ENCODE data around the gene NEK8. TPM values are rescaled to one million over a fixed set of nuclear protein-coding genes. Genes with fewer than 3 reads are reported as not detected.

NEK8 gene
- 2.9 and 10.2 TPM in 2 replicates for total RNA-seq (2014; rRNA removed; shearing (Covaris generic))

DNA sequence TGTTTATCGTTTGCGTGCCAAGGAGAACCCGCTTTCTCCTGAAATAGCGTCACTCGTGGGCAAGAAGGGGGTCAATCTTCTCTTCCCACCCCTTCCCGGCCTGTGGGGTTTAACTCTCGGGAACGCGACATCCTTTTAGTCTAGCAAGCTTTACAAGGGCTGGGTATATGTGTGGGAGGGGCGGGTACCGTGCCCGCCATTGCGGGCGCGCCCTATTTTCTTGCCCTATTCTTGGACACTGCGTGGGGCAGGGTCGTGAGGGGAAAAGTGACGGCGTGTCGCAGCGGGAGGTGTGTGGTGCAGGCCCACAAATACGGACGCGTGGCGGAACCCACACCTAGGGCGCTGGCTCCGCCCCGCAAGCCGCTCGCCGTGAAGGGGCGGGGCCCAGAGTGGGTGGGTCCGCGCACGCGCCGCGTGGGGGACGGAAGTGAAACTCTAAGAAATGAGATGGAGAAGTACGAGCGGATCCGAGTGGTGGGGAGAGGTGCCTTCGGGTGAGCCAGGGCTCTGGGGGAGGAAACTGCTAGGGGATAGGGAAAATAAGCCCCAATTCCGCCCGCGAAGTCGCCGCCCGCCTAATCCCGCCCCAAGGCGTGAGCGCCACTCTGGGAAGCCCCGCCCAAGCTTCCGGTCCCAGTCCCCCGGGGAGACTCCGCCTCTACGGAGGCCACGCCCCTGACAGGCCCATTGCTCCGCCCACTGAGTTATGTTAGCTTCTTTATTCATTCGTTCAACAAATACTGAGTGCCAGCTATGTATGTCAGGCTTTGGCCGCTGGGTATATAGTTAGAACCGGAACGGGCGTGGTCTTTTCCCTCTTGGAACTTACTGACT, at the start of gene NEK8:
Gene NEK8 (plus strand): TSS at position 425 of the 837 bp plus-strand sequence. CDS start 26 bp downstream, at position 451.
- DNase-seq (ENCODE audit: low read depth) = peak; percentile 94

DNA sequence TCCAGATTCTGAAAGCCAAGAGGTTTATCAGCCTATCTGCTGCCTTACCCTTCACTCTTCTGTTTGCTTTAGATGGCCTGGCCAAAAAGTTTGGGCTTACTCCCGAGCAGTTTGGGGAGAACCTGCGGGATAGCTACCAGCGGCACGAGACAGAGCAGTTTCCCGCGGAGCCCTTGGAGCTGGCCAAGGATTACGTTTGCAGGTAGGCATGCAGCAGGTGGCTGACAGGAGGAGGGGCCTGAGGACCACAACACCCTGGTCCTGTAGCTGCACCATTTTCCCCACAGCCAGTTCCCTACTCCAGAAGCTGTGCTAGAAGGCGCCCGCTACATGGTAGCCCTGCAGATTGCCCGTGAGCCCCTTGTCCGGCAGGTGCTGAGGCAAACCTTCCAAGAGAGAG, 45.9 kb upstream of the NEK8 start:
- DNase-seq (ENCODE audit: low read depth) = no peak

DNA sequence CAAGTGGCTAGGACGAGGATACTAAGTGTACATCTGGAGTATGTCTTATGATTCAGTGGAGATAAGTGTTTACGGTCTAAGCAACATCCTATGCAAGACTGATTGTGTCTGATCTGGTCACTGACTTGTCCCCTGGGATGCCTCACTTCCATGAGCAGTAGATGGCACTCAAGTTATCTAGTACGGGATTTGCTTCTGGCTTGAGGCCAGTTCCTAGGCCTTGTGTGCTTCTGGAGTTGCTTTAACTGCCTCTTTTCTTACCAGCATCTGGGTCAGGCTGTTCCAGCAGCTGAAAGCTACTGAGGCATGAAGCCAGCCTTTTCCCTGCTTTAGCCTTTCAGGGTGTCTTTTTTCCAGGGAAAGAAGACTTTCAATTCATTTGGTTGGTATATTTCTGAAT, 43.6 kb upstream of the NEK8 start:
- no peak for DNase-seq (ENCODE audit: low read depth)

DNA sequence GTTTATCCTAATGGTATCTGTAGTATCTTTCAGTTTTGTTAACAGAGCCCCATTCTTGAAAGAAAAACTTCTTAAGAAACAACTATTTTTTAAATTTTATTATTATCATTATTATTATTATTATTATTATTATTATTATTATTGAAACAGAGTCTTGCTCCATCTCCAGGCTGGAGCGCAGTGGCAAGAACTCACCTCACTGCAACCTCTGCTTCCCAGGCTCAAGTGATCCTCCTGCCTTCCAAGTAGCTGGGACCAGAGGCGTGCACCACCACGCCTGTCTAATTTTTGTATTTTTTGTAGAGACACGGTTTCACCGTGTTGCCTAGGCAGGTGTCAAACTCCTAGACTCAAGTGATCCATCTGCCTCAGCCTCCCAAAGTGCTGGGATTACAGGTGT, 43.2 kb upstream of the NEK8 start:
- no peak for DNase-seq (ENCODE audit: low read depth)

DNA sequence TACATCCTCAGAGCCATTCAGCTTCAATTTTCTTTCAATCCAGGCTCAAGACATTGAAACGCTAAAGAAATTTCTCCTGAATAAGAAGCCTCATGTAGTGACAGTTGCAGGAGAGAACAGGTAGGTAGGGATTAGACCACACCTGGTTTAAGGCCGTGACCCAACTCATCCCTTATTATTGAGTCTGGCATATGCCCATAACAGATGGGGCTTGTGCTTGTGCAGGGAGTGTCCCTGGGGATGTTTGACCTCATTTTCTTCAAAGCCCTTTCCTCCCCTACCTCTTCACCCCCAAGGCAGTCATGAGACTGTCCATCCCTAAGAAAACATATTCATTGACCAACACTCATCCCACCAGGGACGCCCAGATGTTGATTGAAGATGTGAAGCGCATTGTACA, 42.3 kb upstream of the NEK8 start:
- no peak for DNase-seq (ENCODE audit: low read depth)

DNA sequence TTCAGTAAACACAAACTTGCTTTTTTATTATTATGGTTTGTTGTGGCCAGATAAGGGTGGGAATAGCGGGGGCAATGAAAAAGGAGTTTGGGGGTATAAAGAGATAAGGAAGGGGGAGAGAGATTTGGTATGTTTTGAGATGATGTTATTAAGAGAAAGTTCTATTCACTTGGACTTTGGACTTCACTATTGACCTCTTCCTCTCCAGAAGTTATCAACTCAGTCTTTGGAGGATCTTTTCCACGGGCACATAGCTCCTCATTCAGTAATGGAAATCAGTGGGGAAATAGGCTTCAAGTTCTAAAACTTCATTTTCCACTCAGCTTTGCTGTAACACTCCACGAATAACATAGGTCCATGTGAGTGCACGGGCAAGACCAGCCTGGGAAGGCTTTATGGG, 40.1 kb upstream of the NEK8 start:
- DNase-seq (ENCODE audit: low read depth) = no peak

DNA sequence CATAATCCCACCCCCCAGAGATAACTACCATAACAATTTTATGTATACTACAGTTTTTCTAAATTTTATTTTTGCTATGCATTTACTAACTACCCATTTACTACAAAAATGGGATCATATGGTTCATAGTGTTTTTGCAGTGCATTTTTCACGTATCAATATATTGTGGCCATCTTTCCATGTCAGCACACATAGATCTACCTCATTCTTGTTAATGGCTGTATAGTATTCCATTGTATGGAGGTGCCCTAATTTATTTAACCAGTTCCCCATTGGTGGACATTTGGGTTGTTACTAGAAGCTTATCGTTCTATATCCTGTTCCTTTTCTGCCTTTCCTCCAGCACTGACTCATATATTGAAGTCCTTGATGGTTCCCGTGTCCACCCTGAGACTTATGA, 39.6 kb upstream of the NEK8 start:
- no peak for DNase-seq (ENCODE audit: low read depth)

DNA sequence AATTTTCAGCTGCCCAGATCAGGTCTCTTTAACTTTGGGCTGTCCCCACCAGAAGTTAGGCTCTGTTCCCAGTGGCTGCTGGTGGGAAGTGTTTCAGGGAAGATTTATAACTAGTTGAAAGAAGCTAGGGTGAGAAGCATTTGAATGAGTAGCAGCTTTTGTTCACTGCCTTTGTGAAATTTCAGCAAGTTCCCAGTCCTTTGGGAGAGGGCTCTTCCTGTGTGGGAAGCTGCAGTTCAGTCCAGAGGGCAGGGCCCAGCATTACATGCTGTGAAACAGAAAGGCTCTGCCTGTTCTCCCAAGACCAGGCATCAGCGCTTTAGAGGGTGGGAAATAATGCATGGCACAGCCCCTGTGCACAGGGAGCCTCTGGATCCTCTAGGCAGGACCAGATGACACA, 34.7 kb upstream of the NEK8 start:
- DNase-seq (ENCODE audit: low read depth) = no peak

DNA sequence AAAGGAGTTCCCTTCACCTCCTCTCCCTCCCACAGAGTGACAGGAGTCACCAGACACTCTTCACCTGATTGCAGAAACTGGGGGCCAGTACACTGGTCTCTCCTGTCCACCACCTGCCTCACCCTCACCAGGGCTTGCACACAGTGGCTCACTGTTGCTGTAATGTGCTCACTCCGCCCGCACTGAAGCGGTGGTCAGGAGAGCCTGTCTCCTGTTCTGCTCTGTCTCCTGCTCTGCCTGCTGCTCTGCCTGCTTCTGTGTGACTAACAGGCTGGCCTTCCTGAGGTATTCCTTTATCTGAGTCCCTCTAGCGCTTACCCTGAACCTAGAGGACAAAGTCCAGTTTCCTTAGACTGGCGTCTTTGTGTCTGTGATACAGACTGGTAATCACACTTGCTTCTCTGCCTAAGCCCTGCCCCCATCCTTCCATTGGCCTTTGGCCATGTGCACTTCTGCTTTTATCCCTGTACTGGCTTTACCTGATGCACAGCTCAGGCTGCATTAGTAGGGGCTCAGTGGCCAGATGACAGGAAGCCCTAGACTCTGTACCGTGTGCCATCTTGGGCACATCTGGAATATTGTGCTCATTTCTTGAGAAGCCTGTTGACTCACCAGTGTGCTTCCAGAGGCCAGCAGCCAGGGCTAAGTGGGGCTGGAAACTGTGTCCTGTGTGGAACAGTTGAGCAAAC, 30.2 kb upstream of the NEK8 start:
- no peak for DNase-seq (ENCODE audit: low read depth)

DNA sequence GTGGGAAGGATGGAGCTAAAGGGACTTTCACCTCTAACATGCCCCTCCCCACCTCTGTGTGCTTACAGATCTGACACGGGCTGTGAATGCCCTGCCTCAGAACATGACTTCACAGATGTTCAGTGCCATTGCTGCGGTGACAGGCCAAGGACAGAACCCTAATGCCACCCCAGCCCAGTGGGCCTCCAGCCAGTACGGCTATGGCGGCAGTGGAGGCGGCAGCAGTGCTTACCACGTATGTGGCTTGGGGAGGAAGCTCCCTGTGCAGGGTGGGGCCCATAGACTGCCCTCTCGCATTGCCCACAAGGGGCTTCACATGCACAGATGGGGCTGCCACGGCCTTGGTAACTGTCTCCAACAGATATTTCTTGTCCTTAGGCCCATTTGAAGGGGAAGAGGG, 28.3 kb upstream of the NEK8 start:
- DNase-seq (ENCODE audit: low read depth) = no peak

DNA sequence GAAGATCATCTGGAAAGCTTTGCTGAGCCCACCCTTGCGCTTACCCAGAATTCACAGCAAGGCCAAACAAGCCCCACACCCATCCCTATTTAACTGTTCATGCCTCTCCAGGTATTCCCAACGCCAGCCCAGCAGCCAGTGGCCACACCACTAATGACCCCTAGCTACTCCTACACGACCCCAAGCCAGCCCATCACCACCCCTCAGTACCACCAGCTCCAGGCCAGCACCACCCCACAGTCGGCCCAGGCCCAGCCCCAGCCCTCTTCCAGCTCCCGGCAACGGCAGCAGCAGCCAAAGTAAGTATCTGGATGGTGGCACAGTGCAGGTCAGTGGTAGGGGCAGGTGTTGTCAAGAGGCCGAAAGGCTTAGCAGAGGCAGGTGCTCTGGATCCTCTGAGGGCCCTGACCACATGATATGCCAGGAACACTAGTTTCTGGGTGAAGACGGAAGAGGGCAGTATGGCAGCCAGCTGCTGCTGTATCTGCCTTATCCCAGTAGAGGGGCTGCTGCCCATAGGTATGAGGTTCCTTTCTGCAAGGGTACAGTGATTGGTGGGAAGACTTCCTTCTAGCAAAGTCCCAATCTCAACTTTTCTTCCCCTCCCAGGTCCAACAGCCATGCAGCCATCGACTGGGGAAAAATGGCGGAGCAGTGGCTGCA, 27.6 kb upstream of the NEK8 start:
- no peak for DNase-seq (ENCODE audit: low read depth)

DNA sequence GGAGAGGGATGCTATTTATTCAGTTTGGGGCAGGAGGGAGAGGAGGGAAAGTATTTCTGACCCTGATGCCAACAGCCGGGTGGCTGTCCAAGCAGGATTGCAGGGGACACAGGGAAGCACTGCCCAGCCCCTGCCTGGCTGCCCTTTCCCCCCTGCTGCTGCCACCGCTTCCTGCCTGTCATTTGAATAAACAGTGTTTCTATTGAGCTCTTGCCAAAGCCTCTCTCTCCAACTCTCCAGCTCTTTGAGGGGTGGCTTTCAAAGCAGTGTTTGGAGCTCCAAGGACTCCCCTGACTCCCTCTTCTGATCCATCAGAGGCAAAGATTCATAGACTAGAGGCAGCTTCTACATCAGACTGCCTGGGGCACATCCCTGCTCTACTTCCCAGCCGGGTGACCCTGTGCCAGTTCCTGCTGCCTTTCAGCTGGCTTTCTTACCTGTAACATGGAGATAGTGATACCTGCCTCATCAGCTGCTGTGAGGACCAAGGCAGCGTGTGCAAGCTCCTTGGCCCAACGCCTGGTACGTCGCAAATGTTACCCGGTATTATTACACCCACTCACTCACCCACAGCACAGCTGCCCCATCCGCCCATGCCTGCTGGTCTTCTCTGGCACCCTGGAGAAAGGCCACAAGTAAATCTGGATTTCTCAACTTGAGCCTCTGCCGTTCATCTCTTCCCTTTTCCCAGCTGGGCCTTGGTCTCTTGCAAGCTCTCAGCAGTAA, 26.4 kb upstream of the NEK8 start:
- no peak for DNase-seq (ENCODE audit: low read depth)

DNA sequence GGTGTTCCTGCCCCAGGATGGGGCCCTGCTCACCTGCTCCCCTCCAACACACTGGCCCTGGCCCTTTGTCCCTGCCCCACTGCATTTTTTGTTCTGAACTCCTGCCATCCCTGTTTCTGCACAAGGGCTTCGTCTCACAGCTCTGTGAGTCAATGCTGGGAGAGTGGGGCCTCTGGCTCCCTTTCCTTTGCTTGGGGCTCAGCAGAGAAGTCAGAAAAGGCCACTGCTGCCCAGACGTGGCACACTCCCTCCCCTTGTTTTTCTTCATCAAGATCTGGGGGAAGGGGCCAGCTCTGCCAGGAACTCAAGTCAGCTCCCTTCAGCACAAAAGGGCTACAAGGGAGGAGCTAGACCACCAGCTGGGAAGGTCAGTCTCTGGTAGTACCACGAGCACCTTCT, 25.8 kb upstream of the NEK8 start:
- DNase-seq (ENCODE audit: low read depth) = no peak

DNA sequence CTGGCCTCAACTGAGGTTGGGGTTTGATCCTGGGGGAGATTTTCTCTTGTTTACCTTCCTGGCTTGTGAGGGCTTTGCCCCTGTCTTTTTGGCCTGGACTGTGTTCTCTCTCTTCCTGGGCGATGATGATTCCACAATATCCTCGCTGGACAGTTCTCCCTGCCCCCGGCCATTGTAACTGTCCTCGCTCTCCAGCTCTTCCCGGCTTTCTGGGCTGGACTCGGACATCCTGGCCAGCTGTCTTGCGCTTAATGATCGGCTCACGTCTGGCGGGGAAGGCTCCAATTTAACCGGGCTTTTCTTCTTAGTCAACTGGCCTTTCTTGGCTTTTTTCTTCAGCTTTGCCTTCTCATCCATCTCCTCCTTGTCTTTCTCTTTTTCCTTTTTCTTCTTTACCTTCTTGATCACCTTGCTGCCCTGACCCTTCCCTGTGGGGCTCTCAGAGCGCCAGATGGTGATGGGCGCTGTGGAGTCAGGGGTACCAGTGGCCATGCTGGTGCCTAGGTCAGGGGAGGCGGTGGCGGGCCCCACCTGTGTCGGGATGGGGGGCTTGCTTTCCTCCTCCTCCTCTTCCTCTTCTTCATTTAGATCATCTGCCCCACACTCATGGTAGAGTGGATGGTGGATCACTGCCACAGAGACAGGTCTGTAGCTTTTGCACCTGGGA, 24.9 kb upstream of the NEK8 start:
- DNase-seq (ENCODE audit: low read depth) = no peak

DNA sequence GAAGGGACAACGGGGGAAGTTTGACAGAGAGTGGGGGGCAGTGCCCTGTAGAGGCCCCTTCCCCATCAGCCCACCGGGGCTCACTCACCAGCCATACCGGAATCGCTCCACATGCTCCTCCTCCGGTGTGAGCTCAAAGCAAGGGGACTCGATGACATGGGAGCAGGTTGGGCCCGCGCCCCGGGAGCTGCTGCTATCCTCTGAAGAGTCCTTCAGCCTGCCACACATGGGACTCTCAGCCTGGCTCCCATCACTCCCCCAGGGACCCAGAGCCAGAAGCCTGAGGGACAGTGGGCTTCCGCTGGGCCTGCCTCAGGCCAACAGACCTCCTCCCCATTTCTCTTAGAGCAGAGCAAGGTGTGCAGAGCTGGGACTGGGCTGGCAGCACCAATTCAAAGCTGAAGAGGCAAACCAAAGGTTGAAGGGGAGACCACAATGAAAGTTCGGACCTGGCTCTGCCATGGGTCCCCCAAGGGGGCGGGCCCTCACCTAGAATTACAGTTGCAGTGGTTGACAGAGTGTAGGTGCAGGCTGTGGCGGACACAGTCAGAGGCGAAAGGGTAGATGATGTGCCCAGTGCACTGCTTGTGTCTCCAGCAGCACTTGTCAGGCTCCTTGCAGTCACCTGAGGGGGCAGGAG, 24.2 kb upstream of the NEK8 start:
- DNase-seq (ENCODE audit: low read depth) = no peak

DNA sequence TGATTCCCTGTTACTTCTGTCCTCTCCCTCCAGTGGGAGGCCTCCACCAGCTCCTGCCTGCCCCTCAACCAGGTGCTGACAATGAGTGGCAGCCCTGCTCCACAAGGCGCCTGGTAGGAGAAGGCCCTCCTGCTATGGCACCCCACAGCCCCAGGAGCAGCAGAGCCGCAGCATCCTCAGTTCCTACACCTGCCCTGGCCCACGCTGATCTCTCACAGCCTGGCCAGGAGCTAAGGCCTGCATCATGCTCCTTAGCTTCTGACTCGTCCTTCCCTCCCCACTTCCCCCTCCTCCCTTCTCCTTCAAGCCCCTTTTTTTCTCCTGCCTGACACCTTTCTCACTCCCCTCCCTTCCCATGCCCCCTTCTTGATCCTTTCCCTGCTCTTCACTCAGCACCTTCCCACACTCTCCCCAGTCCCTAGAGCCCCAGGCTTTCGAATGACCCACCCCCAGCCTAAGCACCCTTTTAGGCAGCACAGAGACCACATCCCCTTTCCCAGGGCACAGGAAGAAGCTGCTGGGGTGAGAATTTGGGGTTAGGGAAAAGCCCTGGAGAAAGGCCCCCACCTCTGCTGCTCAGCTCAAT, 23.4 kb upstream of the NEK8 start:
- no peak for DNase-seq (ENCODE audit: low read depth)

DNA sequence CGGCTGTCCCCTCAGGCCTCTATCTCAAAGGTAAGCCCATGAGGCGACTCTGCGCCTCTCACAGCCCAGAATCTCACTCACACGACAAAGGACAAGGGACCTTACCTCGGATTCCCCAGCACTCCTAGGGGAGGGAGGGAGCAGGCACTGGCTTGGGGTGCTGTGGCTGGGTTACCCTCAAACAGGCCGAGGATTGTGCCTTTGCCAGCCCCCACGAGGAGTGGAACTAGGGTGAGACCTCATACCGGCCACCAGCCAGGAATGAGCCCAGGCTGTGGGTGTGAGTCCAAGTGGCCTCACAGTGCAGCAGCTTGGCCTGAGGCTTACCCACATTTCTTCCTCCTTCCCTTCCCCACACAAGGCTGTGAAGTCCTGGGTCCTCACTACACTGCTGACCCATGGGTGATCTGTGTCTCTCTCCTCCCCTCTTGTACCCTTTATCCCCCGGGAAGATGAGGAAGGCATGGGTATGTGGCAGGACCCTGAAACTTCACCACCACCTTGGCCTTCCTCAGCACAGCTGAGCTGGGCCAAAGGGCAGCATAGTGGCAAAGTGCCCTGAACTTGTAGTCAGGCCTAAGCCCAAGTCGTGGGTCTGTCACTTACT, 22.8 kb upstream of the NEK8 start:
- no peak for DNase-seq (ENCODE audit: low read depth)

DNA sequence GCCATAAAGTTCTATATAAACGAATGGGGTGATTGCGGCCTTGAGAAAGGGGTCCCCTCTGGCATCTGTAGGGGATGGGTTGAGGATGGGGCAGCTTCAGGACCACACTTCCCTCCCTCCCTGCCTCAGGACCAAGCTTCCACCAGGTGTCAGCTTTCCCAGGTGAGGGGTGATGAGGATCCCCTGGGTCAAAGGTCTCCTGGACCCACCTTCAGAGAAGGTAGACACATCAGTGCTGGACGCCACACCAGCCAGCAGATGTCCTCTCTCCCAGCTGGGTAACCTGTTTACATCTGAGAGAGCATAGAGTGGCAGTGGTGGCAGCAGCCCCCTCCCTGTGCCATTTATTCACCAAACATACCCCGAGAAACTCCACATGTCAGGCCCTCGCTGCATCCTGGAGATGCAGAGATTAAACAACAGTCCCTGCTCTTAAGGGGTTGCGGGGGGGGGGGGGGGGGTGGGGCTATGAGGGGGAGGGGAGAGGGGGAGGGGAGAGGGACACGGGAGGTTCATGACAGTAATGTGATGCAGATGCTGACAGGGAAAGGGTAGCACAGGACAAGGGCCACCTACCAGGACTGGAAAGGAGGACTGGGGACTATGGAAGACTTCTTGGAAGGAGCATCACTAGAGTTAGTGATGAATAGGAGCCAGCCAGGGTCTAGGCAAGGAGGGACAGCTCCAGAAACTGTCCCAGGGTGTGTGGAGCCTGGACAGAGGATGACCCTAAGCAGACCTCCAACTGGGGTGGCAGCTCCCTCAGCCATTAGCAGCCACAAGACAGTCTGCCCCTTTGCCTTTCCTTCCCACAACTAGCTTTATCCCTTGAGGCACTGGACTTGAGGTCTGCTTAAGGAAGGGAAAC, 21.9 kb upstream of the NEK8 start:
- no peak for DNase-seq (ENCODE audit: low read depth)

DNA sequence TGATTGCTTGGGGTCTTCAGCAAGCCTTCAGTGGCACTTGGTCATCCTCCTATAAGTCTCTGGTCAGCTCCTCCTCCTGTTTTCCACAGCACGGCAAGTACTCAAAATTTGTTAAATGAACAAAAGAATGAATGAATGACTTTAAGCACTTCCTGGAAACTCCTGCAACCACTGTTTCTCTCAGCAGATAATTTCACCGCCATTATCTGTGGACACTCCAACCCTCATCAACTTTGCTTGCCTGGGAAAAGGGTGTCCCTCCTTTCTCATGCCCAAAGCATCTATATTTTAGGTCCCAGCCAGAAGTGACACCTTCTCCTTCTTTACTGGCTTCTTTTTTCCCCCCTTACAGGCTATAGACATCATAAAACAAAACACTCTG, 21.3 kb upstream of the NEK8 start:
- no peak for DNase-seq (ENCODE audit: low read depth)

Data from Daoy (cell line).